NCI-H526 (cell line): Measurements from ENCODE around the gene XAGE1A.
A peak's percentile ranks its signal among the peaks of the same experiment; 100 is the strongest.
"Not testable (repeated sequence)": the region's sequence is repeated elsewhere in the genome, so short reads cannot be mapped to it uniquely, and the experiment has no call there.

Source experiments
- DNase-seq, 2 experiments: peaks; one replicate each; lab custom pipeline; 2025; lab: John Stamatoyannopoulos, UW

The XAGE1A gene, protein sequence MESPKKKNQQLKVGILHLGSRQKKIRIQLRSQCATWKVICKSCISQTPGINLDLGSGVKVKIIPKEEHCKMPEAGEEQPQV

DNA sequence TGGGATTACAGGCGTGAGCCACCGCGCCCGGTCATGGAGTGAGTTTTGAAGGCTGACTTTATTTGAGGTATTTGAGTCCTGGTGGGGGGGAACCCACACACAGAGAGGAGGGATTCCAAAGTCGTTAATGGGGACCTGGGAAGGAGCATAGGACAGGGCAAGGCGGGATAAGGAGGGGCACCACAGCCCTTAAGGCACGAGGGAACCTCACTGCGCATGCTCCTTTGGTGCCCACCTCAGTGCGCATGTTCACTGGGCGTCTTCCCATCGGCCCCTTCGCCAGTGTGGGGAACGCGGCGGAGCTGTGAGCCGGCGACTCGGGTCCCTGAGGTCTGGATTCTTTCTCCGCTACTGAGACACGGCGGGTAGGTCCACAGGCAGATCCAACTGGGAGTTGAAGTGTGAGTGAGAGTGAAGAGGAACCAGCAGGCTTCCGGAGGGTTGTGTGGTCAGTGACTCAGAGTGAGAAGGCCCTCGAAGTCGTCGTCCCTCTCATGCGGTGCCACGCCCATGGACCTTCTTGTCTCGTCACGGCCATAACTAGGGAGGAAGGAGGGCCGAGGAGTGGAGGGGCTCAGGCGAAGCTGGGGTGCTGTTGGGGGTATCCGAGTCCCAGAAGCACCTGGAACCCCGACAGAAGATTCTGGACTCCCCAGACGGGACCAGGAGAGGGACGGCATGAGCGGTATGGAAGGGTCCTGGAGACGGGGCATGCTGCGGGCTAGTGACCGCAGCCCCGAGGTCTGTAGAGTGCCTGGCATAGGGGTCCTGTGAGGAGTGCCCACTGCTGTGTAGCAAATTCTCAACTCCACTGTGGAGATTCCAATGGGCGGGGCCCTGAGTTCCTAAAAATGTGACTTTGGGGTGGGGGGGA, at the start of gene XAGE1A:
Gene XAGE1A (plus strand): TSS at position 264 of the 874 bp plus-strand sequence. CDS start 1,554 bp downstream, outside the sequence.
- not testable (repeated sequence) for DNase-seq

DNA sequence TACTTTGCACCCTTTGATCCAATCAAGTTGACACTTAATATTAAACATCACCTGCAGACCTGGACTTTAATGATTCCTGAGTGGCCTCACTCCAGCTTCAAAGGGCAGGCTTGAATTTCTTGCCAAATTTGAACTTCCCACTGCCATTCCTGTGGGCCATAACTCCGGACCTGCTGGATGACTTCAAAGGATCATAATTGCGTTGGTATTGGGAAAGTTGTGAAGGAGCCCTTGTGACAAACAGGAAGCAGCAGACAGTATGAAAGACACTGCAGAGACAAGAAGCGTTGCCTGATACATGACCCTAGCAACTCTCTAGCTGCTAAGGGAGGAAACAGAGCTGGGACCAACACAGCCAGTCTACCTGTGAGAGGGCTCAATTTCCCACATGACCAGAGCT, 43.6 kb upstream of the XAGE1A start:
- DNase-seq: not testable (repeated sequence)

DNA sequence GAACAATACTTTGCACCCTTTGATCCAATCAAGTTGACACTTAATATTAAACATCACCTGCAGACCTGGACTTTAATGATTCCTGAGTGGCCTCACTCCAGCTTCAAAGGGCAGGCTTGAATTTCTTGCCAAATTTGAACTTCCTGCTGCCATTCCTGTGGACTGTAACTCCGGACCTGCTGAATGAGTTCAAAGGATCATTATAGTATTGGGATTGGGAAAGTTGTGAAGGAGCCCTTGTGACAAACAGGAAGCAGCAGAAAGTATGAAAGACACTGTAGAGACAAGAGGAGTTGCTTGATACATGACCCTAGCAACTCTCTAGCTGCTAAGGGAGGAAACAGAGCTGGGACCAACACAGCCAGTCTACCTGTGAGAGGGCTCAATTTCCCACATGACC, 24.3 kb upstream of the XAGE1A start:
- not testable (repeated sequence) for DNase-seq

GRCh38 chrX:52496419-52496772, 788 bp downstream of the XAGE1A start:
- not testable (repeated sequence) for DNase-seq

- not testable (repeated sequence) for DNase-seq
These were observed 5.8 kb downstream of the XAGE1A start for GRCh38 chrX:52501362-52501761.

GRCh38 chrX:52504551-52504950, 8.9 kb downstream of the XAGE1A start:
- no peak for DNase-seq

DNA sequence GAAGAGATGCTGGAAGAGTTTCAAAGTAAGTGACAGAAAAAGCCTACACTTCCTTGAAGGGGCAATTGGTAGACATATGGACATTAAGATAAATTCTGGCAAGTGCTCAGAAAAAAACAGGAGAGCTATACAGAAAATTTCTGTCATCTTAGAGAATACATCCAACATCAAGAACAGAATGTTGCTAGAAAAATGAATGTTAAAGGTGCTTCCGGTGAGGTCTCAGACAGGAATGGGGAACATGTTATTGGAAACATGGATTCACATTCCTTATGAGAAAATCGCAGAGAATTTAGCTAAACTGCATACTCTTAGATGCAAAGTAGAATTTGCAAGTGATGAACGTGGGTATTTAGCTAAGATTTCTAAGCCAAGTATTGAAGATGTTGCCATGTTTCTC, 11.7 kb downstream of the XAGE1A start:
- DNase-seq: no peak

DNA sequence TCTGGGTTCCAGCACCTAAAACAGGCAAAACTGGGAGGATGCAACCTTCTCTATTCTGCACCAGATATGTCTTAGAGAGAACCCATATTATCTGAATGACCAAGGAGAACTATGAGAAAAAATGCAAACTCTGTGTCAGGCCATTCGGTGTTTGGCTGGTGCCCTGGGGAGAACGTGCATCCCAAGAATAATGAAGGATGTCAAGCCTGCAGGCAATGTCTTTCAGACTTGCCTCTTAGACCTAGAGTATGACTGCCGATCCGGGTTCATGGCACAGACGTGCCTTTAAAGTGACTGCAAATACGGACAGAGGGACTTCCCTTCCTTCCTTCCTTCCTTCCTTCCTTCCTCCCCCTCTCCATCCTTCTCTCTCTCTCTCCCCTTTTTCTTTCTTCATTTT, 14.3 kb downstream of the XAGE1A start:
- DNase-seq: no peak

GRCh38 chrX:52511126-52511525, 15.5 kb downstream of the XAGE1A start:
- not testable (repeated sequence) for DNase-seq

GRCh38 chrX:52516110-52516986, 20.7 kb downstream of the XAGE1A start:
- DNase-seq: not testable (repeated sequence)

DNA sequence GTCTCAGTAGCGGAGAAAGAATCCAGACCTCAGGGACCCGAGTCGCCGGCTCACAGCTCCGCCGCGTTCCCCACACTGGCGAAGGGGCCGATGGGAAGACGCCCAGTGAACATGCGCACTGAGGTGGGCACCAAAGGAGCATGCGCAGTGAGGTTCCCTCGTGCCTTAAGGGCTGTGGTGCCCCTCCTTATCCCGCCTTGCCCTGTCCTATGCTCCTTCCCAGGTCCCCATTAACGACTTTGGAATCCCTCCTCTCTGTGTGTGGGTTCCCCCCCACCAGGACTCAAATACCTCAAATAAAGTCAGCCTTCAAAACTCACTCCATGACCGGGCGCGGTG, 21.3 kb downstream of the XAGE1A start, which contains the start of gene XAGE1B:
Gene XAGE1B (minus strand): TSS at position 77 of the 339 bp plus-strand sequence. CDS start 1,536 bp downstream, outside the sequence.
- DNase-seq: not testable (repeated sequence)

GRCh38 chrX:52541051-52541450, 45.4 kb downstream of the XAGE1A start:
- not testable (repeated sequence) for DNase-seq

DNA sequence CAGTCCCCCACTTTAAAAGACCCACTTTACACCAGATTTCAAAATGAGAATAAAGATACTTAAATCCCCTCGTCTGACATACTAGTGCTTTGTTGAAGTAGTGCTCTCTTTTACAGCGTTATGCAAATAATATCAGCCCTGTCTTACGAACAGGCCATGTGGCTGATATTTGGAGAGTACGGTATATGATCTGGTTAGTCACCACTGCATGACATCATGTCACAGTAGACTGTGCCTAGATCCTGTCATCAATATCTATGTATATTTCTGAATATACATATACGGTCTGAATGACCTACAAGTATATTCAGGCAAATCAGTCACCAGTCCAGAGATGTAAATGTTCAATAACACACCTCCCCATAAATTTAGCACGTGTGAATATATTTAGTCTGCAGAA, 46.7 kb downstream of the XAGE1A start:
- peak in 1 of 2 experiments; percentile 4 for DNase-seq

DNA sequence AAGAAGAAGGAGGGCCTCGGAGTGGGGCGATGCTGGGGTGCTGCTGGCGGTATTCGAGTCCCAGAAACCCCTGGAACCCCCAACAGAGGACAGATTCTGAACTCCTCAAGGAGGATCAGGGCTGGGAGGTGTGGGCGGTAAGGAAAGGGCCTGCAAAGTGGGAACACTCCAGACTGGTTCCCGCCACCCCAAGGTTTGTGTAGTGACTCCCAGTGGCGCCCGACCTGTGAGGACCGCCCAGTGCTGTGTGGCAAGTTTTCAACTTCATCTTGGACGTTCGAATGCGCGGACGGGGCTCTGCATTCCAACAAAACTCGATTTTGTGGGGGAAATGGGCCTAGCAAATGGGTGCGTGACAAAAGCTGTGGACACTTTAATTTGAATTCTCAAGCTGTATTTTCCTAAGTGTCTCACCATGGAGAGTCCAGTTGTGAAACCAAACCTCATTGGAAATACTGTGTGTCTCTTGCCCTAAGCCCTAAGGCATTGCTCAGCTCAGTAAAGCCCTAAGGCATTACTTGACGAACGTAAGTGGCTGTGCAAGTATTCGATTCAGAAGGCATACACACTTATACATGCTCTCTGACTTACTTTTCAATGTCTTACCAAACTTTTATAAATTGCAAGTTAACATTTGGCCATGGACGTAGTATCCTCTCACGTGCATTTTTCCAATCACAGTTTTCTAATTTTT, 48.7 kb downstream of the XAGE1A start:
- no peak for DNase-seq

DNA sequence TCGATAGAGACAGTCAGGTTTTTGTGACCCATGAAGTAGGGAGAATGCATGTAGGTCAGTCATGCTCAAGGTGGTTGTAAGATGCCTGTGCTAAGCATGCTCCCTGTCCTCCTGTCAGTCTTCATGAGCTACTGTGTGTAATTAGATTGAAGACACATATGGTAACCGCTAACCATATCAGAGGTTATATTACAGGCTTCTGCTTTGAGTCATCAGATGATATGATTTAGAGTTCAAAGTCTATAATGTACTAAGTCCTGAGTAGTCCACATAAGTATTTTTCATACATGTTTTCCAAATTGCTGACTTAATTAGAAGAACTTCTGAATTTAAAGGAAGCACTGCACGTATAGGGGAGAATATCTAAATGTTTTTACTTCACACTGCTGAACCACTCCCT, 53.2 kb downstream of the XAGE1A start:
- DNase-seq: not testable (repeated sequence)
